NT2/D1 (cell line): ENCODE results near the gene AK8.

ENCODE experiments used
- SUZ12 ChIP-seq: IDR thresholded peaks from 2 replicates; pipeline ENCODE4 v1.6.1; 2011; ENCODE audit not compliant: insufficient read length, insufficient read depth; ENCODE audit errors: extremely low read depth
- ZNF274 ChIP-seq: IDR thresholded peaks from 2 replicates; pipeline ENCODE4 v1.6.1; 2011; ENCODE audit warnings: mild to moderate bottlenecking, low read depth, low read length

DNA sequence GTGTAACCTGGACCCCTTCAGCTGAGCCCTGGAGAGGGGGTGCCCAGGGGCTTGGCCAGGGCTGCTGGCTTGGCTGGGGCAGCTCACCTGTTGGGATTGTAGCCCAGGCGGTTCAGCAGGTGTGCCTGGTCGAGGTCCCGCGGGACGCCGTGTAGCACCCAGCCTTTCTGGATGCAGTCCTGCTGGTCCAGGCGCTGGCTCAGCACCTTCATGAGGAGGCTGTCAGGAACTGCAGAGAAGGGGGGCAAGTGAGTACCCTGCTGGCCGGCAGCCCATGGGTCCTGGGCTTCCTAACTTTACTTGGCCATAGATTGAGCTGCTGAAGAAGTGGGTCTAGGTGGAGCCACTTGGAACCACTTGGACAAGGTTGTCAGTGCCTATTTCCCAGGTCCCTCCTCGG, 85.5 kb downstream of the AK8 start:
- TF ChIP-seq ZNF274 (no peak), SUZ12 (no peak)
